ENCODE data around the gene PDCD1.
"Not testable (repeated sequence)": the region's sequence is repeated elsewhere in the genome, so short reads cannot be mapped to it uniquely, and the experiment has no call there.

PDCD1 gene

DNA sequence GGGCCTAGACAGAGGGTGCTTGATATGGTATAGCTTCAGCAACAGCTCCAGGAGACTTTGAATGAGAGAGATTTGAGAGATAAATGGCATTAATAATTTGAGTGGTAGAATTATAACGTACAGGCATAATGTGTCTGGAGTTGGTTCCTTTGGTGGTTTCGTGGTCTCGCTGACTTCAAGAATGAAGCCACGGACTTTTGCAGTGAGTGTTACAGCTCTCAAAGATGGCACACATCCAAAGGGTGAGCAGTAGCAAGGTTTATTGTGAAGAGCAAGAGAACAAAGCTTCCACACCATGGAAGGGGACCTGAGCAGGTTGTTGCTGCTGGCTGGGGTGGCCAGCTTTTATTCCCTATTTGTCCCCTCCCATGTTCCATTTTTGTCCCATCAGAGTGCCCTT lies 23.1 kb downstream of the PDCD1 start:
- DNase-seq (ENCODE audit: low read depth, low spot score): no peak

DNA sequence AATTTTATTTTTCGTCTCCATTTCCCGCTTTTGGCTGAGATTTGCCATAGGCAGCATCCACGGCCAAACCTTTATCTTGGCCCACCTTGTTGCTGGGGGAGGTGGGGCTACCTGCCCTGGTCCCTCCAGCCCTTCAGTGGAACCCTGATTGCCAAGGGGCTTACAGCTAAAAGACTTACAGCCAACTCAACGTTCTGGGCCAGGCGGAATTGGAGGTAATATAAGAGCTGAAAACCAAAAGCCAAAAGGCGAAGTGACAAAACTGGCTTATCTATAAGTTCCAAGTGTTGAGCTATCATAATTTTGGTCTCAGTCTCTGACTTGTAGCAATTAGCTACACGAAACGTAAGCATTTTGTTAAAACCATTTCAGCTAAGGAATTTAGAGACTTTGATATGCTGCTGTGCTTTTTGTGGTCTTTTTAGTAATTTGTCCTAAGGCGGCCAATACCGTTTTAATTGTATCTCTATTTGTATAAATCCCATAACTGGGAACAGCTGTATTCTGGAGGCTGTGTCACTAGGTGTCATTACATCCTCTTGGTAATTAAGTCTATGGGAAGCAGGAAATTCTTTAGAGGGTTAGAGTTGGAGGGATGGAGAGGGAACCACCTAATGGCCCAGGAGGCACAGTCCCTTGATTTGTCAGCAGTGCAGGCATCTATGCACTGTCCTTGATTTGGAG lies 24.0 kb downstream of the PDCD1 start:
- DNase-seq (ENCODE audit: low read depth, low spot score): no peak

DNA sequence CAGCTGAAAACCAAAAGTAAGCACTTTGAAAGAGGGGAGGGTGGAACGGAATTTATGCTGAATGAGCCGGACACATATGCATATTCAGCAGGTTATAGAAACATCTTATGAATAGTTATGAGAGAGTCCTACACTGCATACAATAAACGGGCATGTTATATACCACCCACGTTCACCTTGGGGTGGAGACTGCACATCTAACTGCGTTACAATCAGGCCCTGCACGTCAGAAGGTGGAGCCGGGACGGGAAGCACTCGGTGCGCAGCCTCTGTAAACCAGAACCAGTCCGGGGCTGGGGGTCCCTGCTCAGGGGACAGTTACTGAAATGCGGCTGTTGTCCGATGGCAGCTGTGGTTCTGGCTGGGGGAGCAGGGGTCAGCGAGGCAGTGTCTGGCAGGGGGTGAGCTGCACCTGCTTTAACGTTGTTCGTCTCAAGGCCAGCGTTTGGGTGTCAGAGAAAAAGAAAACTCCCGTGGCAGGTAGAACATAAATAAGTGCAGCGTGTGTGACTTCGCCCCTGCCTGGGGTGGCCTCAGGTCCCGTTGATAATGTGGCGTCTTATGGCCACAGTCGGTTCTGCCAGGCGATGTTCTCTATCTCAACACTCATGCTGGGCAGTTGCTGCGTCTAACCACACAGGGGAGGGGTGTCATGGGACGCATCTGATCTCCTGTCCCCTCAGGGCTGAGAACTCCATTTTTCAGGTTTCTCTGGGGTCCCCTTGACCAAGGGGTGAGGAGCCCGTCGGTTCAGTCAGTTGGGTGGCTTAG lies 24.8 kb downstream of the PDCD1 start:
- not testable (repeated sequence) for DNase-seq (ENCODE audit: low read depth, low spot score)

DNA sequence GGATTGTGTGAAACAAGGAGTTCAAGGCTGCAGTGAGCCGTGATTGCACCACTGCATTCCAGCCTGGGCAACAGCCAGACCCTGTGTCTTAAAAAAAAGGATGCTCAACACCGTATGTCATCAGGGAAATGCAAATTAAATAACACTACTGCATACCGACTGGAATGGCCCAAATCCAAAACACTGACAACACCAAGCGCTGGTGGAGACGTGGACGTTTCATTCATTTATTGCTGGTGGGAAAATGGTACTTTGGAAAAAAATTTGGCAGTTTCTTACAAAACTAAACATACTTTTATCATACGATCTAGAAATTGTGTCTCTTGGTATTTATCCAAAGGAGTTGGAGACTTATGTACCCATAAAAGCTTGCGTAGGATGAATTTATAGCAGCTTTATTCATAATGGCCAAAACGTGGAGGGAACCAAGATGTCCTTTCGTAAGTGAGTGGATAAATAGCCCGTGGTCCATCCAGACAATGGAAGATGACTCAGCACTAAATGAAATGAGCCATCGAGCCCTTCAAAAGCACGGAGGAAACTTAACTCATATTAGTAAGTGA lies 25.5 kb downstream of the PDCD1 start:
- DNase-seq (ENCODE audit: low read depth, low spot score): no peak

DNA sequence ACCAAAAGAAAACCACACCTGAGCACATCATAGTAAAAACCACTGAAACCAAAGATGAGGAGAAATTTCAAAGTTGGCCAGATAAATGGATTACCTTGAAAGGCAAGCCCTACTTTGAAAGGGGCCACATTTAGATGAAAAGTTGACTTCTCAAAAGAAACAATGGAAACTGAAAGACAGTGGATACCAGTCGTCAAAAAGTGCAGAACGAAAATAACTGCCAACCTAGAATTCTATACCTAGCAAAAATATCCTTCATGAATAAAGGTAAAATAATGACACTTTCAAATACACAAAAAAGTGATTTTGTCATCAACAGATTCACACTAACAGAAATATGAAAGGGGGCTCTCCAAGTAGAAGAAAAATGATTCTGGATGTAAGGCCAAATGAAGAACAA lies 31.3 kb downstream of the PDCD1 start:
- no peak for DNase-seq (ENCODE audit: low read depth, low spot score)

DNA sequence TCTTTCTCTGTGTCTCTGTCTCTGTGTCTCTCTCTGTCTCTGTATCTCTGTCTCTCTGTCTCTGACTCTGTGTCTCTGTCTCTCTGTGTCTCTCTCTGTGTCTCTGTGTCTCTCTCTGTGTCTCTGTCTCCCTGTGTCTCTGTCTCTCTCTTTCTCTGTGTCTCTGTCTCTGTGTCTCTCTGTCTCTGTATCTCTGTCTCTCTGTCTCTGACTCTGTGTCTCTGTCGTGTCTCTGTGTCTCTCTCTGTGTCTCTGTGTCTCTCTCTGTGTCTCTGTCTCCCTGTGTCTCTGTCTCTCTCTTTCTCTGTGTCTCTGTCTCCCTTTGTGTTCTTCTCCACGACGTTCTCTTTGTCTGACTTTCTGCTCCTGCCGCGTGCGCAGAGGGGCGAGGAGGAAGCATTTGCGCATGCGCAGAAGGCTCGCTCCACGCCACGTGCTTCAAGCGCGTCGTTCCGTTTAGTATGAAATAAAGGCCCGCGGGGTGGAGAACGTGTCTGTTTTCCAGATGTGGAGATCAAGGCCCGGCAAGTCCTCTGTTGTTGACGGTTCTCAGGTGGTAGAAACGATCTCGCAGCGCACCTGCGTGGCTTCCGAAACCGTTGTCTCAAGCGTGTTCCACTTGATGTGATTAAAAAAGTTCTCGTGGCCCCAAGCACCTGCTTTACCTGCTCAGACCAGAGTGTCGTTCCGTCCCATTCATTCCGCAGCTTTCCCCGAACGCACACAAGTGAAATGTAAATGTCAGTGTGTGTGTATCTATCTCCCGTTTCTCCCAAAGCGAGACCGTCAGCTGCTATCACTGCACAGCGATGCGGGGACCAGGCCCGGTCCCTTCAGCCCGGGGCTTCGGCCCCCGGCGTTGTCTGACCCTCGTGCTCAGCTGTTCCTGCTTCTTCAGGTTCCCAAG lies 34.9 kb downstream of the PDCD1 start:
- DNase-seq (ENCODE audit: low read depth, low spot score): not testable (repeated sequence)

DNA sequence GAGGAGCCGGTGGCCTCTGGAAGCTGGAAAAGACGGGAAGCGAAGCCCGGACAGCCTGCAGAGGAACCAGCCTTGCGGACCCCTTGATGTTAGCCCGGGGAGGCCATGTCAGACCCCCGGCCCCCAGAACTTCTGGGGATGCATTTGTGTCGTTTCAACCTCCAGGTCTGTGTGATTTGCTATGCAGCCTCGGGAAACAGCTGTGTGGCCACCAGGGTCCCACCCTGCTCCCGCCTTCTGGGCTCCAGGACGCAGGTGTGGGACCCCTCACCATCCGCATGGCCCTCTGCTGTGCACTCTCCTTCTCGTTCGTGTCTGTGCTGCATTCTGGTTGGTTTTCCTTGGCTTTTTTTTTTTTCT lies 36.5 kb downstream of the PDCD1 start:
- DNase-seq (ENCODE audit: low read depth, low spot score): no peak

DNA sequence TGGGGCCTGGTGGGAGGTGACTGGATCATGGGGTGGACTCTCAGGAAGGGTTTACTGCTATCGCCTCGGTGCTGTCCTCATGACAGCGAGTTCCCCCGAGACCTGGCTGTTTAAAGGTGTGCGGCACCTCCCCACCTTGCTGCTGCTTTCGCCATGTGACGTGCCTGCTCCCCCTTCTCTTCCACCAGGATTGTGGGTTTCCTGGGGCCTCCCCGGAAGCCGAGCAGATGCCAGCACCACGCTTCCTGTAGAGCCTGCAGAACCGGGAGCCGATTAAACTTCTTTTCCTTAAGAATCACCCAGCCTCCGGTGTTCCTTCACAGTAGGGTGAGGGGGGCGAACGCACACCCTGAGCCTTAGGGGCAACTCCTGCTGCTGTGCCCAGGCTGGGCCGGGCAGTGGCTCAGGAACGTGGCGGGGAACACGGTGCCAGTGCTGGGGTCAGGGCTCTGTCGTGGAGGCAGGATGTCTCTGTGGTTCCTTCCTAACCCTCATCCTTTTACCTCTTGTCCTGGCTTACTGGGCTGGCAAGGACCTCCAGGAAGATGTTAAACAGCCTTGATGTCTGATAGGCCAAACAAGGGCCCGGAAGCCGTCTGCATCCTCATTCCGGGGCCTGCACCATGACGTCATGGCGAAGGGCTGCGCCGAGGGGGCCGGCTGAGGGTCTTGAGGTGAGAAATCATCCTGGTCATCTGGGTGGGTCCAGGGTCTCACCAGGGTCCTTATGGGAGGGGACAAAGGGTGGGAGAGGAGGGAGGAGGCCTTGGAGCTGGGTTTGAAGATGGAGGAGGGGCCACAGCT lies 37.0 kb downstream of the PDCD1 start:
- DNase-seq (ENCODE audit: low read depth, low spot score): no peak

DNA sequence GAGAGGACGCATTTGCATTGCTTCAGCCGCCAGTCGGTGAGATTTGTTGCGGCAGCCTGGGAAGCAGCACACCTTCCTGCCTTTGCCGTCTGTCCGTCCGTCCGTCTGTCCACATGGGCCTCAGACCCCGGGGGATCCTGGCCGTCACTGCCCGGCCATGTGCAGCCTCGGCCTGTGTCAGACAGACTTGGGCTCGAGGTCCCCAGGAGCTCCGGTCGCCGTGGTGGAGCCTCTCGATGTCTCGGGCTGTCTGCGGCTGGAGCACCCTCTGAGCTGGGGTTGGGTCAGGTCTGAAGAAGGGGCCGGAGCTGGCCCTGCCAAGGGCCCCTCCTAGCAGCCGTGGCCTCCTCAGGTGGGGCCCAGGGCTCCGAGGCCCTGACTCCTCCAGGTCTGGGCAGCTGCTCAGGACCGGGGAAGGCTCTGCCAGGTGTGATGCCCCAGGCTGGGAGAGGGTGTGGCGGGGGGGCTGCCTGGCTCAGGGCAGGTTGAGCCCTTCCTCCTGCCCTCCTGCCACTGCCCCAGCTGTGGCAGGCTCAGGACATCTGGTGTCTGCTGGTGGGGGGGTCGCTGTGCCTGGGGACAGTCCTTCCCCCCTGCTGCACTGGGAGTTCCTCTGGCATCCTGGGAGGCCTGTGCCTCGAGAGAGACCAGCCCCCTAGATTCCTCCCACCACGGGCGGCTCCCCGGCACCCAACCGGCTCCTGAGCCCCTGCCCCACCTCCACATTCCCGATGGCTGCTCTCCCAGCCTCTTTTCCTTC lies 37.9 kb downstream of the PDCD1 start:
- DNase-seq (ENCODE audit: low read depth, low spot score): no peak

DNA sequence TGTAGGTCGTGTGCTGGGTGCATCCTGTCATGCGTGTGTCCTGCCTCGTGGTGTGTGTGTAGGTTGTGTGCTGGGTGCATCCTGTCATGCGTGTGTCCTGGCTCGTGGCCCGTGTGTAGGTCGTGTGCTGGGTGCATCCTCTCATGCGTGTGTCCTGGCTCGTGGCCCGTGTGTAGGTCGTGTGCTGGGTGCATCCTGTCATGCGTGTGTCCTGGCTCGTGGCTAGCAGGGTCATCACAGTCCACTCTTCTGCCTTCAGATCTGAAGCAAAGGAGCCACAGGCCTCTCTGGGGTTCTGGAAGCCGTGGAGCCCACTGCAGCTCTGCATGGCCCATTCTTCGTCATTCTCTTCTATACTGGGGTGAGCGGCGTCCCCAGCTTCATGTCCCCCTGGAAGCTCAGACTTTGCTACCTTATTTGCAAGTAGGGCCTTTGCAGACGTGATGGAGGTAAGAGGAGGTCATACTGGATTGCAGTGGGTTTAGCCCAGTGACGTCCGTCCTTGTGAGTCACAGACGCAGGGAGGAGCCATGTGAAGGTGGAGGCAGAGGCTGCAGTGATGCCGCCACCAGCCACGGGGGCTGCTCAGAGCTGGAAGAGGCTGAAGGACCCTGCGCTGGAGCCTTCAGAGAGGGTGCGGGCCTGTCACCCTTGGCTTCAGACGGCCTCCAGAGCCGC lies 38.6 kb downstream of the PDCD1 start:
- DNase-seq (ENCODE audit: low read depth, low spot score): not testable (repeated sequence)

DNA sequence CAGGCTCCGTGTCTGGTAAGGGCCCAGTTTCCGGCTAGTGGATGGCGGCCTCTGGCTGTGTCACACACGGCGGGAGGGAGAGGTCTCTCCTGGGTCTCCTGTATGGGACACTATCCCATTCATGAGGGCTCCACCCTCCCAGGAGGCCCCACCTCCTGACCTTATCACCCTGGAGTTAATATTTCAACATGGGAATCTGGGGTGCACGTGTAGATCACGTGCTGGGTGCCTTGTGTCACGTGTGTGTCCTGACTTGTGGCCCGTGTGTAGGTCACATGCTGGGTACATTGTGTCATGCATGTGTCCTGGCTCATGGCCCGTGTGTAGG lies 39.8 kb downstream of the PDCD1 start:
- DNase-seq (ENCODE audit: low read depth, low spot score): no peak

DNA sequence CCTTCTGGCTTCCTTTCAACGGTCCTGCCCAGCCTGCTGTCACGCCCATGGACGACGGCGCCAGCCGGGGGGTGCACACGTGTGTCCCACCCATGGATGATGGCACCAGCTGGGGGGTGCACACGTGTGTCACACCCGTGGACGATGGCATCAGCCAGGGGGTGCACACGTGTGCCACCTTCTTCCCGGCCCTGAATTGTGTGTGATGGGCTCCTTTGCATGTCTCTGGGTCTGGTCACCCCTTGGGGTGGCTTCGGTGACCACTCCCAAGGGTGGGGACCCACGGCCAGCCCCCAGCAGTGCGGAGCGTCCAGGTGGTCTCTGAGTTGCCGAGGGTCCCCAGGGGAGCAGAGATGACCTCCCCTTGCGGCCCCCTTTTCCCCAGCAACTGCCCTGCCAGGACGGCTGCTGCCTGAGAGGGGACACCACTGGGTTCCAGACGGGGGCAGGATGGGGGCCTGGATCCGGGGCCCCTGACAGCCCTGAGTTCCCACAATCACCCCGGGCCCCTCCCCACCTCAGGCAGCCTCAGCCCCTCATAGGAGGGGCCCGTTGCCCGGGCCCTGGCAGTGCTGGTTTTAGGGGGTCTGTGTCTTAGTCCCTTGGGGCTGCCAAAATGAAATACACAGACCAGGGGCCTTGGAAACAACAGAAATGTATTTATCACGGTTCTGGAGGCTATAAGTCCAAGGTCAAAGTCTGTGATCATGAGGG lies 40.3 kb downstream of the PDCD1 start:
- DNase-seq (ENCODE audit: low read depth, low spot score): no peak

DNA sequence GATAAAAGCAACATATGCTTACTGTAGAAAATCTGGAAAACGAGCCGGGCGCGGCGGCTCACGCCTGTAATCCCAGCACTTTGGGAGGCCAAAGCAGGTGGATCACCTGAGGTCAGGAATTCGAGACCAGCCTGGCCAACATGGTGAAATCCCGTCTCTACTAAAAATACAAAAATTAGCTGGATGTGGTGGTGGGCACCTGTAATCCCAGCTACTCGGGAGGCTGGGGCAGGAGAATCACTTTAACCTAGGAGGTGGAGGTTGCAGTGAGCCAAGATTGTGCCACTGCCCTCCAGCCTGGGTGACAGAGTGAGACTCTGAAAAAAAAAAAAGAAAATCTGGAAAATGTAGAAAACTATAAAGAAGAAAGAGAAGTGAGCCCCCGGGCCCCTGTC lies 40.9 kb downstream of the PDCD1 start:
- not testable (repeated sequence) for DNase-seq (ENCODE audit: low read depth, low spot score)

DNA sequence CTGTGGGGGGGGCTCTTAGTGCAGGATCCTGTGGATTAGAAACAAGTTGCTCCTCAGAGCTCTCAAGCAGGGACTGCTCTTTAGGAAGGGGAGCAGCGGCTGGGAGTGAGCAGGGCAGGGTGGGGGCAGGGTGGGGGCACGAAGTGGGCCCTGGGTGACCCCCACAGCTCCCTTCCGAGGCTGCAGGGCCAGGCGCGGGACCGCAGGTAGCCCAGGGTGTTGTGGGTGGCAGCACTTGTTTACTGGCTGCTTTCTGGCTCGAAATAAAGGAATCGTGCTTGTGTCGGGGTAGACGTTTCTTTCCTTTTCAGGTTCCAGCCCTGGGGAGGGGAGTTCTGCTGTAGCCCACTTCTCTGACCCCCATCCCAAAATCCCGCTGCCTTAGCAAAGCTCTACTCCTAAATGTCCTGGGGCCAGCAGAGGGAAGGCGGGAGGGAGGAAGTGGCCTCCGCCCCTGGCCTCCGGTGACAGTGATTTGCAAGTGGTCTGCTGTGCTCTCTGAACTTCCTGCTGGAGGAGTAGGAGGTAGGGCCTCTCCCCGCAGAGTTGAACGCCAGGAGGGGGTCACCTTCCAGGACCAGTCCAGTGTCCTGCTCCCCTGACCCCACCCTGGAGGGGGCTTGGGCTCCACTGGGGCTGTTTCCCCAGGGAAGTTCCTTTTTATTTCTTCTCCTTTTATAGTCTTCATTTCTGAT lies 41.4 kb downstream of the PDCD1 start:
- DNase-seq (ENCODE audit: low read depth, low spot score): no peak

DNA sequence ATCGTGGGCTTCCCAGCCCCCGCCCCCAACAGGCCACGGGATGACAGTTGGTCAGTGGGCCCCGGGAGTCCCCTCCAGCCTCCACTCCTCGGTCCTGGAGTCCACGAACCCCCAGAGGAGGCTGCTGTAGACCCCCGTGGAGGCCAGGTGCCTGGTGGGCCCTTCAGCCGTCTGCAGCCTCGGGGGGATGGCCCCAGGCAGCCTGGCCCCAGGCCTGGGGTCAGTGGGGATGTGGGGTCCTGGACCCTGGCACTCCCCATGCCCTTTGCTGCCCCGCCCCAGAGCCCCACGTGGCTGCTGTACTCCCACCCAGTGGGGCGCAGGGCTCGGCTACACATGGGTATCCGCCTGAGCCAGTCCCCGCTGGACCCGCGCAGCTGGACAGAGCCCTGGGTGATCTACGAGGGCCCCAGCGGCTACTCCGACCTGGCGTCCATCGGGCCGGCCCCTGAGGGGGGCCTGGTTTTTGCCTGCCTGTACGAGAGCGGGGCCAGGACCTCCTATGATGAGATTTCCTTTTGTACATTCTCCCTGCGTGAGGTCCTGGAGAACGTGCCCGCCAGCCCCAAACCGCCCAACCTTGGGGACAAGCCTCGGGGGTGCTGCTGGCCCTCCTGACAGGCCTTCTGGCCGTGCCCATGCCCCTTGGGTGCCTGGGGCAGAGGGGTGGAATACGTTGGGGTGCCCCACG lies 42.1 kb downstream of the PDCD1 start:
- no peak for DNase-seq (ENCODE audit: low read depth, low spot score)

DNA sequence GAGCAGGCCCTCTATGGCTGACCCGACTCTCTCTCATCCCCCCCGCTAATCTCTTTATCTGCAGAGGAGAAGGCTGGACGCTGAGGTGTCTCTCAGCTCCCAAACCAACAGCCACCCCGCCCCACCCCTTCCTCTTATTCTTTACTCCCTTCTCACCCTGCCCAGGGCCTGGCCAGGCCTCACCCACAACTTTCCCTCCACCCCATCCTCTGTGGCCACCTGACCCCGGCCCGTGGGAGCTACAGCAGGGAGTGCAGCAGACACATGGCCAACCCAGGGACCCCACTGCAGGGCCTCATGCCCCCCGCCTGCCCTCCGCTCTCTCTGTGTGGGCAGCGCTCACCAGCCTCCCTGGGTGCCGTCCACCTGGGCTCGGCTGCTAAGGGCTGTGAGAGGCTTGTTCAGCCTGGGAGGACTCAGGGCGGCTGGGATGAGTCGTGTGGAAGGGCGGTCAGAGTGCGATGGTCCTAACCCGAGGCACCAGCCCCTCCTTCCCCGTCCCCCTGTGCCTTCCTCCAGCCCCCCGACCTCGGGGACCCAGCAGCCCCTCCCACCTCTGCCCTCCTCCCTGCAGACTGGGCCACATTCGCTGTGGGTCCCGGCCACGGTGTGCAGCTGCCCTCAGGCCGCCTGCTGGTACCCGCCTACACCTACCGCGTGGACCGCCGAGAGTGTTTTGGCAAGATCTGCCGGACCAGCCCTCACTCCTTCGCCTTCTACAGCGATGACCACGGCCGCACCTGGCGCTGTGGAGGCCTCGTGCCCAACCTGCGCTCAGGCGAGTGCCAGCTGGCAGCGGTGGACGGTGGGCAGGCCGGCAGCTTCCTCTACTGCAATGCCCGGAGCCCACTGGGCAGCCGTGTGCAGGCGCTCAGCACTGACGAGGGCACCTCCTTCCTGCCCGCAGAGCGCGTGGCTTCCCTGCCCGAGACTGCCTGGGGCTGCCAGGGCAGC lies 42.9 kb downstream of the PDCD1 start:
- no peak for DNase-seq (ENCODE audit: low read depth, low spot score)
